Suprapubic skin (tissue), 3 donors: ENCODE data around the gene LEFTY2.
"Not testable (repeated sequence)": the region's sequence is repeated elsewhere in the genome, so short reads cannot be mapped to it uniquely, and the experiment has no call there.

ENCODE experiments used
- CTCF ChIP-seq, 2 donors: fragments of 200-600 bp in 1 of 2; fragments of 450-650 bp in 1 of 2; sonication (generic) in 1 of 2; IDR thresholded peaks; one replicate each; pipeline ENCODE4 v1.5.1; 2016 to 2019; ENCODE audit warnings: antibody characterized with exemption in 2 of 2, mild to moderate bottlenecking in 1 of 2, moderate library complexity in 1 of 2
- POLR2AphosphoS5 ChIP-seq, 3 donors: sonication (generic); formaldehyde crosslinking; IDR thresholded peaks; one replicate each; pipeline ENCODE4 v1.6.1; 2017; ENCODE audit warnings: antibody characterized with exemption in 3 of 3

GRCh38 chr1:225936086-225936485 is 4.9 kb downstream of the LEFTY2 start:
- TF ChIP-seq CTCF, POLR2AphosphoS5 (IDR thresholded peaks at IDR 0.05): not testable (repeated sequence)
